KMS-11 (cell line): ENCODE data around the gene MUC5AC.

ENCODE experiments used
- H2AFZ ChIP-seq: fragments of 200-600 bp; sonication (generic); 2 replicates; pipeline ENCODE4 v1.6.1; 2016; ENCODE audit warnings: antibody characterized with exemption, mixed run types, low read depth
- H3K27ac ChIP-seq: fragments of 200-600 bp; sonication (generic); 2 replicates; pipeline ENCODE4 v1.6.1; 2016; ENCODE audit warnings: mild to moderate bottlenecking, mixed run types
- H3K27me3 ChIP-seq: fragments of 200-600 bp; sonication (generic); 2 replicates; pipeline ENCODE4 v1.6.1; 2017; ENCODE audit warnings: mild to moderate bottlenecking, low read depth, mixed run types, moderate library complexity; ENCODE audit not compliant: insufficient read depth
- H3K36me3 ChIP-seq: fragments of 200-600 bp; sonication (generic); 2 replicates; pipeline ENCODE4 v1.6.1; 2017; ENCODE audit warnings: mild to moderate bottlenecking, mixed run types; ENCODE audit not compliant: insufficient read depth
- H3K4me1 ChIP-seq: fragments of 200-600 bp; sonication (generic); 2 replicates; pipeline ENCODE4 v1.6.1; 2016; ENCODE audit warnings: mild to moderate bottlenecking, low read depth, mixed run types; ENCODE audit not compliant: poor library complexity, severe bottlenecking
- H3K4me2 ChIP-seq: fragments of 200-600 bp; sonication (generic); 2 replicates; pipeline ENCODE4 v1.7.0; 2016; ENCODE audit warnings: mild to moderate bottlenecking, mixed run types
- H3K4me3 ChIP-seq: fragments of 200-600 bp; sonication (generic); IDR thresholded peaks from 2 replicates; pipeline ENCODE4 v1.6.1; 2017; ENCODE audit warnings: low read depth, low read length, mixed read lengths; ENCODE audit not compliant: insufficient read depth
- H3K79me2 ChIP-seq: fragments of 200-600 bp; sonication (generic); 2 replicates; pipeline ENCODE4 v1.6.1; 2016; ENCODE audit warnings: low read depth, mixed run types; ENCODE audit not compliant: insufficient read depth
- H3K9ac ChIP-seq: fragments of 200-600 bp; sonication (generic); 2 replicates; pipeline ENCODE4 v1.6.1; 2016; ENCODE audit warnings: mild to moderate bottlenecking, mixed run types
- H4K20me1 ChIP-seq: fragments of 200-600 bp; sonication (generic); 2 replicates; pipeline ENCODE4 v1.6.1; 2016; ENCODE audit warnings: mild to moderate bottlenecking, mixed run types; ENCODE audit not compliant: insufficient read depth
- TF ChIP-seq, protein P1 (sequence below): fragments of 200-600 bp; sonication (generic); conservative IDR thresholded peaks from 2 replicates; pipeline ENCODE4 v1.6.1; 2017; ENCODE audit warnings: low read depth, mild to moderate bottlenecking, antibody characterized with exemption, low read length, moderate library complexity, mixed read lengths

The MUC5AC gene

DNA sequence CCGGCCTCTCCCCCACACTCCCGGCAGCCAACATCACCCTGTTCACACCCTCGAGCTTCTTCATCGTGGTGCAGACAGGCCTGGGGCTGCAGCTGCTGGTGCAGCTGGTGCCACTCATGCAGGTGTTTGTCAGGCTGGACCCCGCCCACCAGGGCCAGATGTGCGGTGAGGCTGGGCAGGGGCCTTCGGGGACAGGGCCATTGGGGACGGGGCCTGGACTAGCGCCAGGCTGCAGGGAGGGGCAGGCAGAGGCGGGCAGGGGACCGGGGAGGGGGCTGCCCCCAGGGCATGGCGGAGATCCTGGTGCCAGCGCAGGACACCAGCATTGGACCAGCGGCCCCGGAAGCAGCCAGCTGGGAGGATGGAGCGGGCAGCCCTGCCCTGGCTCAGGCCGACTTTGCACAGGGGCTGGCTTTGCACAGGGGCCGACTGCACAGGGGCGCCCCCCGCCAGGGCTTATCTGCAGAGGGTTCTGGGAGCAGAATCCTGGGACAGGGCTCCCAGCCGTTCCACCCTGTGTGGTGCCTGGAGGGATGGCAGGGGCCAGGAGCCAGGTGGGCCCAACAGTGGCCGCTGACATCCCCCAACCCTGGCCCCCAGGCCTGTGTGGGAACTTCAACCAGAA lies 73.8 kb downstream of the MUC5AC start:
- TF ChIP-seq, protein P1, sequence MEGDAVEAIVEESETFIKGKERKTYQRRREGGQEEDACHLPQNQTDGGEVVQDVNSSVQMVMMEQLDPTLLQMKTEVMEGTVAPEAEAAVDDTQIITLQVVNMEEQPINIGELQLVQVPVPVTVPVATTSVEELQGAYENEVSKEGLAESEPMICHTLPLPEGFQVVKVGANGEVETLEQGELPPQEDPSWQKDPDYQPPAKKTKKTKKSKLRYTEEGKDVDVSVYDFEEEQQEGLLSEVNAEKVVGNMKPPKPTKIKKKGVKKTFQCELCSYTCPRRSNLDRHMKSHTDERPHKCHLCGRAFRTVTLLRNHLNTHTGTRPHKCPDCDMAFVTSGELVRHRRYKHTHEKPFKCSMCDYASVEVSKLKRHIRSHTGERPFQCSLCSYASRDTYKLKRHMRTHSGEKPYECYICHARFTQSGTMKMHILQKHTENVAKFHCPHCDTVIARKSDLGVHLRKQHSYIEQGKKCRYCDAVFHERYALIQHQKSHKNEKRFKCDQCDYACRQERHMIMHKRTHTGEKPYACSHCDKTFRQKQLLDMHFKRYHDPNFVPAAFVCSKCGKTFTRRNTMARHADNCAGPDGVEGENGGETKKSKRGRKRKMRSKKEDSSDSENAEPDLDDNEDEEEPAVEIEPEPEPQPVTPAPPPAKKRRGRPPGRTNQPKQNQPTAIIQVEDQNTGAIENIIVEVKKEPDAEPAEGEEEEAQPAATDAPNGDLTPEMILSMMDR, result no peak
- no peak overlapping the region for H3K9ac ChIP-seq
- H3K79me2 ChIP-seq, result no peaks in the 10 kb centered on the region

GRCh38 chr11:1232021-1232882 lies 74.5 kb downstream of the MUC5AC start:
- Histone ChIP-seq H3K4me2 (no peak overlapping the region), H3K9ac (no peak overlapping the region), H3K27me3 (peaks cover 61% of the 10 kb centered on the region), H3K36me3 (no peaks in the 10 kb centered on the region), H4K20me1 (no peaks in the 10 kb centered on the region), H3K79me2 (no peaks in the 10 kb centered on the region), H3K4me1 (no peaks in the 10 kb centered on the region), H3K4me3 (no peak overlapping the region), H3K27ac (no peak overlapping the region), H2AFZ (no peak overlapping the region)
- TF ChIP-seq, protein P1, result no peak

More for the DNA sequence above, 73.8 kb downstream of the MUC5AC start:
- Histone ChIP-seq H2AFZ (no peak overlapping the region), H3K4me2 (no peak overlapping the region), H3K27ac (no peak overlapping the region), H3K27me3 (peaks cover 58% of the 10 kb centered on the region), H3K4me1 (no peaks in the 10 kb centered on the region), H3K36me3 (no peaks in the 10 kb centered on the region), H3K4me3 (no peak overlapping the region), H4K20me1 (no peaks in the 10 kb centered on the region)

DNA sequence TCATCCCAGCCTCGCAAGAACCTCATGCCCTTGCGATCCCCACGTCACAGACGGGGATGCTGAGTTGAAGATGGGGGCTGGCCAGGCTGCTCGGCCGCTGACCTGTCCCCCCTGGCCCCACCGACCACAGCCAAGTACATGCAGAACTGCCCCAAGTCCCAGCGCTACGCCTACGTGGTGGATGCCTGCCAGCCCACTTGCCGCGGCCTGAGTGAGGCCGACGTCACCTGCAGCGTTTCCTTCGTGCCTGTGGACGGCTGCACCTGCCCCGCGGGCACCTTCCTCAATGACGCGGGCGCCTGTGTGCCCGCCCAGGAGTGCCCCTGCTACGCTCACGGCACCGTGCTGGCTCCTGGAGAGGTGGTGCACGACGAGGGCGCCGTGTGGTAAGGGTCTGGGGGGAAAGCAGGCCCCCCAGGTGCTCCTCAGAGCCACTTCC lies 75.1 kb downstream of the MUC5AC start:
- TF ChIP-seq, protein P1, result no peak
- H3K27me3 ChIP-seq, result peaks cover 59% of the 10 kb centered on the region
- H3K4me3 ChIP-seq, result no peak overlapping the region
- no peaks in the 10 kb centered on the region for H3K36me3 ChIP-seq
- no peaks in the 10 kb centered on the region for H3K4me1 ChIP-seq
- no peaks in the 10 kb centered on the region for H3K79me2 ChIP-seq
- H4K20me1 ChIP-seq, result no peaks in the 10 kb centered on the region
- no peak overlapping the region for H2AFZ ChIP-seq
- no peak overlapping the region for H3K9ac ChIP-seq
- H3K27ac ChIP-seq, result no peak overlapping the region
- H3K4me2 ChIP-seq, result no peak overlapping the region

DNA sequence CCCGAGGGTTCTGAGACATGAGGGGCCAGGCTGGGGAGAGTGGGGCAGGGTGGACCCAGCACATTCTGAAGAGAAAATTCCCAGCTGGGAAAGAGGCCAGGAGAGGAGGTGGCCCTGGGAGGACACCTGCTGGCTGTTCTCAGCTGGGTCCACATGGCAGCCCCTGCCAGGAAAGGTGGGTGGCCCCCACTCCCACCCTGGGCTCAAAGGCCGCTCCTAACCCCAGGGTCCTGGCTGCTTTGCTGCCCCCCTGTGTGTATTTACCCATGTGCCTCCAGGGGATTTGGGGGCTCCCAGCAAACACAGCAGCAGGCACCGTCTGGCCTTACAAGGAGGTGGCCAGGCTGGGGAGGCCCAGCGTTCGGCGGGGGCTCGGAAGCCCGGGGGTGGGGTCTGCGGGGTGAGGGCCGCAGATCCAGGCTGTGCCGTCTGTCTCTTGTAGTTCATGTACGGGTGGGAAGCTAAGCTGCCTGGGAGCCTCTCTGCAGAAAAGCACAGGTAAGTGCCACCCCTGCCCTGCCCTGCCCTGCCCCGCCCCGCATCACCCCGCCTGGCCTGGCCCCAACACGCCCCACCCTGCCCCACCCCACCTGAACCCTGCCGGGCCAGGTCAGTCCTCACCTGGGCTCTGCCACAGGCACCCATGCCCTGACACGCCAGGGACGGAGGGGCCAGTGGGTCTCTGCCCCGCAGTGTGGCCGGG lies 75.7 kb downstream of the MUC5AC start:
- Histone ChIP-seq H3K4me3 (no peak overlapping the region), H3K4me2 (no peak overlapping the region), H2AFZ (no peak overlapping the region), H3K9ac (no peak overlapping the region), H3K36me3 (no peaks in the 10 kb centered on the region), H3K27me3 (peaks cover 65% of the 10 kb centered on the region), H3K79me2 (no peaks in the 10 kb centered on the region), H4K20me1 (no peaks in the 10 kb centered on the region), H3K27ac (no peak overlapping the region), H3K4me1 (no peaks in the 10 kb centered on the region)
- TF ChIP-seq, protein P1, result no peak
